ENCODE data around the gene RAI2. TPM values are rescaled to one million over a fixed set of nuclear protein-coding genes. Genes with fewer than 3 reads are reported as not detected.

RAI2 gene
- total and polyA plus RNA-seq, 2 donors from 2014 or later, result 18.3 to 43.1 TPM

DNA sequence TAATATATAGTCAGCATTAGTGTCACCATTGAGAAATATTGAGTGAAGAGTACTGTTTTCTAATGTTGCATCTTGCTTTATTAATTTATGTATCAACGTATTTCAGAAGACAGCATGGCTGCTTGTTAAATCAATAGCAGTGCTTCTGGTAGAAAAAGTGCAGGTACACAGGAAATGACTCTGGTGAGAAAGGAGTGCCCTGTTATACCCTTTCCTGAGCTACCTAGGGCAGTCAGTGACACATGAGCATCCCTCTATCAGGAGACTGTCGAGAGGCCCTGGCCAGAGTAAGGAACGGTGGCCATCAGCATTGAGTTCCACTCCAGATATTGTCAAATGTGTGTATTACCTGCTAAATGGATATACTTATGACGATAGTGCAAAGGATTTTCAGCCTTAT lies 81.7 kb downstream of the RAI2 start:
- H3K4me3 ChIP-seq (ENCODE audit: low read length in 3 of 3), result no peak overlapping the region
- H3K9ac ChIP-seq (ENCODE audit: low read length in 3 of 3), result no peak overlapping the region
- TF ChIP-seq, protein P1, sequence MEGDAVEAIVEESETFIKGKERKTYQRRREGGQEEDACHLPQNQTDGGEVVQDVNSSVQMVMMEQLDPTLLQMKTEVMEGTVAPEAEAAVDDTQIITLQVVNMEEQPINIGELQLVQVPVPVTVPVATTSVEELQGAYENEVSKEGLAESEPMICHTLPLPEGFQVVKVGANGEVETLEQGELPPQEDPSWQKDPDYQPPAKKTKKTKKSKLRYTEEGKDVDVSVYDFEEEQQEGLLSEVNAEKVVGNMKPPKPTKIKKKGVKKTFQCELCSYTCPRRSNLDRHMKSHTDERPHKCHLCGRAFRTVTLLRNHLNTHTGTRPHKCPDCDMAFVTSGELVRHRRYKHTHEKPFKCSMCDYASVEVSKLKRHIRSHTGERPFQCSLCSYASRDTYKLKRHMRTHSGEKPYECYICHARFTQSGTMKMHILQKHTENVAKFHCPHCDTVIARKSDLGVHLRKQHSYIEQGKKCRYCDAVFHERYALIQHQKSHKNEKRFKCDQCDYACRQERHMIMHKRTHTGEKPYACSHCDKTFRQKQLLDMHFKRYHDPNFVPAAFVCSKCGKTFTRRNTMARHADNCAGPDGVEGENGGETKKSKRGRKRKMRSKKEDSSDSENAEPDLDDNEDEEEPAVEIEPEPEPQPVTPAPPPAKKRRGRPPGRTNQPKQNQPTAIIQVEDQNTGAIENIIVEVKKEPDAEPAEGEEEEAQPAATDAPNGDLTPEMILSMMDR (IDR thresholded peaks at IDR 0.05; ENCODE audit: borderline replicate concordance, extremely low read depth, insufficient read depth), result no peak
- no peaks in the 10 kb centered on the region for H3K4me1 ChIP-seq (ENCODE audit: control insufficient read depth in 2 of 3, insufficient read depth in 2 of 3, low read depth in 1 of 3, low read length in 3 of 3)
- no peaks in the 10 kb centered on the region for H3K27me3 ChIP-seq (ENCODE audit: control insufficient read depth, insufficient read depth, low read length)
- no peak for DNase-seq
- H3K9me3 ChIP-seq (ENCODE audit: control insufficient read depth in 2 of 3, insufficient read depth in 1 of 3, low read length in 3 of 3), result no peaks in the 10 kb centered on the region
- no peaks in the 10 kb centered on the region for H3K36me3 ChIP-seq (ENCODE audit: control insufficient read depth in 2 of 3, insufficient read depth in 3 of 3, low read length in 3 of 3)
- intact Hi-C loops (cut with DNase I), result no loop called here
- H3K27ac ChIP-seq (ENCODE audit: low read depth in 2 of 2, low read length in 2 of 2), result no peak overlapping the region
- FAIRE-seq, result no peak

DNA sequence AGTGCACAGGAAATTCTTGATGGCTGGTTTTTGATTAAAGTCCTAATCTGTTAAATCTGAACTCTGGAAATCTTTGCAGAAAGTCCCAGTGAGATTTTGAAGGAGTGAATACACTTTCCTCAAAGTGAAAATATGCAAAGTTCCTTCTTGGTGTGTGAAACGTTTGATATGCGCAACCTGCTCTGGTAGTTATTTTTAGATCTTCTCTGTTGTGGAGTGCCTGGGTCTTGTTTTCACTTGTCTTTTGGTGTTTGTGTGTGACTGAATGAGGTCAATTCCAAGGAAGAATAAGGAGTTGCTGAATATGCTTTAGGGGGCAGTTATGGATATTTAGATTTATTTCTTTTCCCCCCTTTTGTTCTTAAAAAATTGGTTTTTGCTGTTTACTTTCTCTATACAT lies 82.1 kb downstream of the RAI2 start:
- intact Hi-C loops (cut with DNase I), result no loop called here
- TF ChIP-seq, protein P1 (IDR thresholded peaks at IDR 0.05; ENCODE audit: borderline replicate concordance, extremely low read depth, insufficient read depth), result no peak
- no peak overlapping the region for H3K27ac ChIP-seq (ENCODE audit: low read depth in 2 of 2, low read length in 2 of 2)
- H3K9ac ChIP-seq (ENCODE audit: low read length in 3 of 3), result no peak overlapping the region
- no peaks in the 10 kb centered on the region for H3K4me1 ChIP-seq (ENCODE audit: control insufficient read depth in 2 of 3, insufficient read depth in 2 of 3, low read depth in 1 of 3, low read length in 3 of 3)
- no peaks in the 10 kb centered on the region for H3K36me3 ChIP-seq (ENCODE audit: control insufficient read depth in 2 of 3, insufficient read depth in 3 of 3, low read length in 3 of 3)
- H3K27me3 ChIP-seq (ENCODE audit: control insufficient read depth, insufficient read depth, low read length), result no peaks in the 10 kb centered on the region
- H3K4me3 ChIP-seq (ENCODE audit: low read length in 3 of 3), result no peak overlapping the region
- DNase-seq, result no peak
- FAIRE-seq, result no peak
- no peaks in the 10 kb centered on the region for H3K9me3 ChIP-seq (ENCODE audit: control insufficient read depth in 2 of 3, insufficient read depth in 1 of 3, low read length in 3 of 3)

DNA sequence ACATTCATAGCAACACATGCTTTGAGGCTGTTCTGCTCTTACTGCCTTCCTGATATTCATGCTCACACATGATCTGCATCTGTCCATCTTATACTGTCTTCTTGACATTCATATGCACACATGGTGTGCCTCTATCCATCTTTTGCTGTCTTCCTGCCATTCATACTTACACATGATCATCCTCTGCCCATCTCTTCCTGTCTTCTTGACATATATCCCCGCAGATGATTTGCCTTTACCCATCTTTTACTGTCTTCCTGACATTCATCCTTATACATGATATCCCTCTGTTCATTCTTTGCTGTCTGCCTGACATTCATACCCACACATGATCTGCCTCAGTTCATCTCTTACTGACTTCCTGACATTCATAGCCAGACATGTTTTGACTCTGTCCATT lies 87.0 kb downstream of the RAI2 start:
- no peak overlapping the region for H3K9ac ChIP-seq (ENCODE audit: low read length in 3 of 3)
- H3K4me3 ChIP-seq (ENCODE audit: low read length in 3 of 3), result no peak overlapping the region
- TF ChIP-seq, protein P1 (IDR thresholded peaks at IDR 0.05; ENCODE audit: borderline replicate concordance, extremely low read depth, insufficient read depth), result no peak
- peaks cover 11% of the 10 kb centered on the region for H3K27me3 ChIP-seq (ENCODE audit: control insufficient read depth, insufficient read depth, low read length)
- no peak overlapping the region for H3K27ac ChIP-seq (ENCODE audit: low read depth in 2 of 2, low read length in 2 of 2)
- H3K4me1 ChIP-seq (ENCODE audit: control insufficient read depth in 2 of 3, insufficient read depth in 2 of 3, low read depth in 1 of 3, low read length in 3 of 3), result no peaks in the 10 kb centered on the region
- H3K9me3 ChIP-seq (ENCODE audit: control insufficient read depth in 2 of 3, insufficient read depth in 1 of 3, low read length in 3 of 3), result no peaks in the 10 kb centered on the region
- intact Hi-C loops (cut with DNase I), result no loop called here
- no peaks in the 10 kb centered on the region for H3K36me3 ChIP-seq (ENCODE audit: control insufficient read depth in 2 of 3, insufficient read depth in 3 of 3, low read length in 3 of 3)
- DNase-seq, result no peak
- no peak for FAIRE-seq

DNA sequence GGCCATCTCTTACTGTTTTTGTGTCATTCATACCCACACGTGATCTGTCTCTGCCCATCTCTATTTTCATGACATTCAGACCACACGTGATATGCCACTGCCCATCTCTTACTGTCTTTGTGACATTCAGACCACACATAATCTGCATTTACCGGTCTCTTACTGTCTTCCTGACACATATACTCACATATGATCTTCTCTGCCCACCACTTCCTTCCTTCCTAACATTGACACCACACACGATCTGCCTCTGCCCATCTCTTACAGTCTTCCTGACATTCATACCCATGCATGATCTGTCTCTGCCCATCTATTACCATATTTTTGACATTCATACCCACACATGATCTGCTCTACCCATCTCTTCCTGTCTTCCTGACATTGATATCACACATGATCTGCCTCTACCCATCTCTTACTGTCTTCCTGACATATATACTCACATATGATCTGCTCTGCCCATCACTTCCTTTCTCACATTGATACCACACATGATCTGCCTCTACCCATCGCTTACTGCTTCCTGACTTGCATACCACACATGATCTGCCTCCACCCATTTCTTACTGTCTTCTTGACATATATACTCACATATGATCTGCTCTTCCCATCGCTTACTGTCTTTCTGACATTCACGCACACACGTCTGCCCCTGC lies 87.7 kb downstream of the RAI2 start:
- no peak for DNase-seq
- Histone ChIP-seq H3K4me3 (ENCODE audit: low read length in 3 of 3) (no peak overlapping the region), H3K4me1 (ENCODE audit: control insufficient read depth in 2 of 3, insufficient read depth in 2 of 3, low read depth in 1 of 3, low read length in 3 of 3) (no peaks in the 10 kb centered on the region), H3K9ac (ENCODE audit: low read length in 3 of 3) (no peak overlapping the region), H3K9me3 (ENCODE audit: control insufficient read depth in 2 of 3, insufficient read depth in 1 of 3, low read length in 3 of 3) (no peaks in the 10 kb centered on the region), H3K36me3 (ENCODE audit: control insufficient read depth in 2 of 3, insufficient read depth in 3 of 3, low read length in 3 of 3) (no peaks in the 10 kb centered on the region), H3K27ac (ENCODE audit: low read depth in 2 of 2, low read length in 2 of 2) (no peak overlapping the region), H3K27me3 (ENCODE audit: control insufficient read depth, insufficient read depth, low read length) (peaks cover 11% of the 10 kb centered on the region)
- TF ChIP-seq, protein P1 (IDR thresholded peaks at IDR 0.05; ENCODE audit: borderline replicate concordance, extremely low read depth, insufficient read depth), result no peak
- intact Hi-C loops (cut with DNase I), result no loop called here
- no peak for FAIRE-seq
